ENCODE results near the gene TRAPPC10. TPM values are rescaled to one million over a fixed set of nuclear protein-coding genes. Genes with fewer than 3 reads are reported as not detected.

Gene TRAPPC10, protein sequence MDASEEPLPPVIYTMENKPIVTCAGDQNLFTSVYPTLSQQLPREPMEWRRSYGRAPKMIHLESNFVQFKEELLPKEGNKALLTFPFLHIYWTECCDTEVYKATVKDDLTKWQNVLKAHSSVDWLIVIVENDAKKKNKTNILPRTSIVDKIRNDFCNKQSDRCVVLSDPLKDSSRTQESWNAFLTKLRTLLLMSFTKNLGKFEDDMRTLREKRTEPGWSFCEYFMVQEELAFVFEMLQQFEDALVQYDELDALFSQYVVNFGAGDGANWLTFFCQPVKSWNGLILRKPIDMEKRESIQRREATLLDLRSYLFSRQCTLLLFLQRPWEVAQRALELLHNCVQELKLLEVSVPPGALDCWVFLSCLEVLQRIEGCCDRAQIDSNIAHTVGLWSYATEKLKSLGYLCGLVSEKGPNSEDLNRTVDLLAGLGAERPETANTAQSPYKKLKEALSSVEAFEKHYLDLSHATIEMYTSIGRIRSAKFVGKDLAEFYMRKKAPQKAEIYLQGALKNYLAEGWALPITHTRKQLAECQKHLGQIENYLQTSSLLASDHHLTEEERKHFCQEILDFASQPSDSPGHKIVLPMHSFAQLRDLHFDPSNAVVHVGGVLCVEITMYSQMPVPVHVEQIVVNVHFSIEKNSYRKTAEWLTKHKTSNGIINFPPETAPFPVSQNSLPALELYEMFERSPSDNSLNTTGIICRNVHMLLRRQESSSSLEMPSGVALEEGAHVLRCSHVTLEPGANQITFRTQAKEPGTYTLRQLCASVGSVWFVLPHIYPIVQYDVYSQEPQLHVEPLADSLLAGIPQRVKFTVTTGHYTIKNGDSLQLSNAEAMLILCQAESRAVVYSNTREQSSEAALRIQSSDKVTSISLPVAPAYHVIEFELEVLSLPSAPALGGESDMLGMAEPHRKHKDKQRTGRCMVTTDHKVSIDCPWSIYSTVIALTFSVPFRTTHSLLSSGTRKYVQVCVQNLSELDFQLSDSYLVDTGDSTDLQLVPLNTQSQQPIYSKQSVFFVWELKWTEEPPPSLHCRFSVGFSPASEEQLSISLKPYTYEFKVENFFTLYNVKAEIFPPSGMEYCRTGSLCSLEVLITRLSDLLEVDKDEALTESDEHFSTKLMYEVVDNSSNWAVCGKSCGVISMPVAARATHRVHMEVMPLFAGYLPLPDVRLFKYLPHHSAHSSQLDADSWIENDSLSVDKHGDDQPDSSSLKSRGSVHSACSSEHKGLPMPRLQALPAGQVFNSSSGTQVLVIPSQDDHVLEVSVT
- polyA plus RNA-seq, result 10 to 100 TPM; 42.0 to 74.7 (median 43.2) TPM

DNA sequence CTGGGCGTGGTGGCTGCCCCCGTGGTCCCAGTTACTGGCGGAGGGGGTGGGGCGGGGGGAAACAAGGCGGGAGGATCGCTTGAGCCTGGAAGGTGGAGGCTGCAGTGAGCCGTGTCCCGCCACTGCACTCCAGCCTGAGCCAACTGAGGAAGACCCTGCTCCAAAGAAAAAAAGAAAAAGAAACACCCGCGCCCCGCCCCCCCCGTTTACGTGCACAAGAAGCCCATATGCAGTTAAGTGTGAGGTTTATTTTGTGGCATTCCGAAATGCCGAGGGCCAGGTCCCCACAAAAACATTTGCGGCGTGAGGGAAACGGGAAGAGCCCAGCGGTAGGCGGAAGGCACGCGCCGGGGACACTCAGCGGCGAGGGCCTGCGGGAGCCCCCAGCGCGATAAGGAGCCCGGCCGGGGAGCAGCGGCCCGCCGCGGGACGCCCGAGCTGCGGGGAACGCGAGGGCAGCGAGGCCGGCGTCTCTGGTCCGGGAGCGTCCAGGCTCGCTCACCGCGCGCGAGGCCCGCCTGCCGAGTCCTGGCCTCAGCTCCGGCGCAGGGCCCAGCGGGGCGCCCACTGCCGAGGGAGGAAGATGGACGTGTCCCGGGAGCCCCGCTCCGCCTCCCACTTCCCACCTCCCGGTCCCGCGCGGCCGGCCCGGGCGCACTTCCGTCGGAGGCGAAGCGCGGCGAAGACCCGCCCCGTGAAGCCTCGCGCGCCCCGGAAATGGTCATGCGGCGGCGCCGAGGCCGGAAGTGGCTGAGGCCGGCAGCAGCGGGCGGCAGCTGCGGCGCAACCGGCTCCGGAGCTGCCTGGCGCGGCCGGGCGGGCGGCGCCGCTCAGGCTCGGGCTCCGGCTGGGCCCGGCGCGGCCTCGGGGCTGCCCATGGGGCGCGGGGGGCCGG is at the start of gene TRAPPC10:
Gene TRAPPC10 (plus strand): TSS at position 731 of the 895 bp plus-strand sequence. CDS start 185 bp downstream, outside the sequence.
- Mint-ChIP-seq H3K36me3 (peaks cover 0 to 9% (median 0%) of the 10 kb centered on the region in 3 donors), H3K9me3 (no peaks in the 10 kb centered on the region), H3K27ac (peak within 1 kb of the TSS; percentile 96 to 100 (median 98)), H3K27me3 (ENCODE audit: low read depth in 3 of 3) (peaks cover 14 to 24% (median 21%) of the 10 kb centered on the region in 3 donors), H3K4me3 (peak within 1 kb of the TSS; percentile 93 to 98 (median 96)), H3K4me1 (peaks cover 59 to 66% of the 10 kb centered on the region in 2 donors)
- DNase-seq, result peak; percentile 87 to 89 (median 88)

DNA sequence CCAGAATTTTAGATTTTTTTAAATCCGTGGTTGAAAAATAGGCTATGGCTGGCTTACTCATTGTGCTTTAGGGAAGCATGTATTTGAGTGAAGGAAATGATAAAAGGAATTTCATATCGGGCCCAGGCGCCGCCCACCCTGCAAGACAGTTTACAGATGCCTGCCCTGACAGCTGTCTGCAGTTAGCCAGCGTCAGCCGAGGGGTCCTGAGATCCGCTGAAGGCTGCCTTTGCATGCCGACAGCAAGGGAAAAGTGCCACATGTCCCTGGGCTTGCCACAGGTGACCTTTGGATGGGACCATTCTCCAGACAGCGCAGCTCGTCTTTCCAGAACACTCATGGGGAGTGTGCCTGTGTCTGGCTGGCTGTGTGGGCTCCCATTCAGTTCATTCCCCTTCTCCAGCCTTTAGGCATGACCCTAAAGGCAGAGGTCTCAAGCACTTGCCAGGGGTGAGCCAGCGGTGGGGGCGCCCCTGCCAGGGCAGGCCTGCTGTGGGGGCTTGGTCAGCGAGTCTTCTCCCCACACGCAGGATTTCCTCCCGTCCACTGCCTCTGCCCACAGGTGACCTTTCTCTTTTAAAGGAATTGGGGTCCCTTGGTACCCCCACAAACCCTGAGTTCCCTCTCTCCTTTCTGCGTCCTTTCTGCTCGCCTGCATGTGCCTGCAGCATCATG is 46.1 kb upstream of the TRAPPC10 start:
- DNase-seq, result no peak
- peaks cover 5 to 24% (median 22%) of the 10 kb centered on the region in 3 donors for H3K36me3 Mint-ChIP-seq
- no peak overlapping the region for H3K27ac Mint-ChIP-seq
- H3K27me3 Mint-ChIP-seq (ENCODE audit: low read depth in 3 of 3), result peaks cover 0 to 2% (median 1%) of the 10 kb centered on the region in 3 donors
- no peaks in the 10 kb centered on the region for H3K9me3 Mint-ChIP-seq
- H3K4me3 Mint-ChIP-seq, result no peak overlapping the region
- peaks cover 0 to 7% of the 10 kb centered on the region in 2 donors for H3K4me1 Mint-ChIP-seq

DNA sequence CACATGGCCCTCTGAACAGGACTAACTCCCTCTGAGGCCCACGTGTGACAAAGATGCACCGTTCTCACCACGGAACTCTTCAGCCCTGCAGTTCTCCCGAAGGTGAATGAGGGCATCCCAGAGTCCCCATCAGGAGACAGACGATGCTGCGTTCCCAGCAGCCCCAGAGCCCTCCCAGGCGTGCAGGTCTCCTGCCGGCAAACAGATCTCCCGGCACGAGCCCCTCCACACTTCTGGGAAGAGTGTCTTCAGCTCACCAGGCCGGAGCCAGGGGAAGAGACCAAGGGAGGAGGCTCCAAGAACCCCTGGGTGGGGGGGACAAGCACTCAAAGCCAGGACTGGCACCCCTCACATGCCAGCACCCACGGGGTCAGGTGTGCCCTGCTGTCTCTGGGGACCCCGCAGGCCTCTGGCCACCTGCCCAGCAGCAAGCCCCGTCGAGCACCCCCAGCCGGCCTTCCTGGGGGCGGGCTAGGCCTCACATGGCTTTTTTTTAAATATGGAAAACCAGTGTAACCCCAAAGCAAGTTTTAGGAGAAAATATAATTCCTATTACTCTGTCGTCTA is 45.1 kb upstream of the TRAPPC10 start:
- H3K4me3 Mint-ChIP-seq, result no peak overlapping the region
- peaks cover 0 to 2% (median 0%) of the 10 kb centered on the region in 3 donors for H3K27me3 Mint-ChIP-seq (ENCODE audit: low read depth in 3 of 3)
- H3K27ac Mint-ChIP-seq, result no peak overlapping the region
- H3K9me3 Mint-ChIP-seq, result no peaks in the 10 kb centered on the region
- peaks cover 0 to 7% of the 10 kb centered on the region in 2 donors for H3K4me1 Mint-ChIP-seq
- peaks cover 0 to 17% (median 16%) of the 10 kb centered on the region in 3 donors for H3K36me3 Mint-ChIP-seq
- DNase-seq, result no peak

DNA sequence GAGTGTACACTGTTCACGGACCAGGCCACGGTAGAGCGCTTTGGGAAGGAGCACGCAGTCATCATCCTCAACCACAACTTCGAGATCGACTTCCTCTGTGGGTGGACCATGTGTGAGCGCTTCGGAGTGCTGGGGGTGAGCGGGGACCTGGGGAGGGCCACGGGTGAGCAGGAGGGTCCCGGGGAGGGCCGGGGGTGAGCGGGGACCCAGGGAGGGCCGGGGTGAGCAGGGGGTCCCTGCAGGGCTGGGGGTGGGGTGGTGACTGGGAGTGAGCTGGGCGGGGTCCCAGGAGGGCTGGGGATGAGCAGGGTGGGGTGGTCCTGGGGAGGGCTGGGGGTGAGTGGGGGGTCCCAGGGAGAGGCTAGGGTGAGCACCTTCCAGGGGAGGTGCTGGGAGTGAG is 44.1 kb upstream of the TRAPPC10 start:
- Mint-ChIP-seq H3K27ac (no peak overlapping the region), H3K4me3 (no peak overlapping the region), H3K9me3 (no peaks in the 10 kb centered on the region), H3K4me1 (peaks cover 0 to 5% of the 10 kb centered on the region in 2 donors), H3K36me3 (peaks cover 0 to 15% (median 14%) of the 10 kb centered on the region in 3 donors), H3K27me3 (ENCODE audit: low read depth in 3 of 3) (peaks cover 0 to 2% (median 0%) of the 10 kb centered on the region in 3 donors)
- DNase-seq, result no peak

DNA sequence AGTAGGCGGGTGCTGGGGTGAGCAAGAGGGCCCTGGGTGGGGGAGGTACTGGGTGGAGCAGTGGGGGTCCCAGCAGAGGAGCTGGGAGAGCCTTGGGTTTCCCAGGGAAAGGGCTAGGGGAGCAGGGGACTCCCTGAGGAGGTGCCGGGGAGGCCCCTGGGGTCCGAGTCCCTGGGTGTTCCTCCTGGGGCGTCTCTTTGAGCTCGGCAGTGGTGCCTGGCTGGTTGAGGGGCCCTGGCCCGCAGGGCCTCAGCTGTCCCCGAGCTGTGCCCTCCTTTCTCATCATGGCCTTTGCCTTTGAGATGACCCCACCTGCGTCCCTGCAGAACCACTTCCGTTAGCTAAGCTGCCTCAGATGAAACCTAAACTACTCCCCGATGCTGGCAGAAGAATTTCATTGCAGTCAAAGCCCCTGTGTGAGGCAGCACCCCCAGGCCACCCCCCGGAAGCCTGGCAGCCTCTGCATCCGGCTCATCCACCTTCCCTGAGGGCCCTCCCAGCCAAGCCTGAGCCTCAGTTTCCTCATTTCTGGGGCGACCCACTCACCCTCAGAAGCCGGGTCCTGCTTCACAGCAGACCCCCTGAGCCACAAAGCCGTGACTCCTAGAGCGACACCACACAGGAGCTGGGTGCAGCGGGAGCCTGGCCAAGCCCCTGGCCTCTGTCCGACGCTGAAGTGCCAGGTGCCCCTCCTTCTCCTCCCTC is 43.5 kb upstream of the TRAPPC10 start:
- Mint-ChIP-seq H3K9me3 (no peaks in the 10 kb centered on the region), H3K36me3 (peaks cover 0 to 12% (median 11%) of the 10 kb centered on the region in 3 donors), H3K4me3 (no peak overlapping the region)

DNA sequence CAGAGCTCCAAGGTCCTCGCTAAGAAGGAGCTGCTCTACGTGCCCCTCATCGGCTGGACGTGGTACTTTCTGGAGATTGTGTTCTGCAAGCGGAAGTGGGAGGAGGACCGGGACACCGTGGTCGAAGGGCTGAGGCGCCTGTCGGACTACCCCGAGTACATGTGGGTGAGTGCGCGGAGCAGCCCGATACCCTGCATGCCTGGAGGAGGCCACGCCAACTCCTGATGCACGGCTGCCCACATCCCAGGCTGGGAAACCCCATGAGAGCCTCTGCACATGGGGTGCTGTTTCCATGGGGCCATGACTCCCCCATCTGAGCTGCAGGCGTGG is 43.0 kb upstream of the TRAPPC10 start:
- Mint-ChIP-seq H3K27ac (no peak overlapping the region), H3K36me3 (peaks cover 0 to 12% (median 8%) of the 10 kb centered on the region in 3 donors), H3K4me1 (peaks cover 2 to 4% of the 10 kb centered on the region in 2 donors), H3K9me3 (no peaks in the 10 kb centered on the region), H3K4me3 (no peak overlapping the region), H3K27me3 (ENCODE audit: low read depth in 3 of 3) (peaks cover 0 to 2% (median 0%) of the 10 kb centered on the region in 3 donors)
- no peak for DNase-seq

More for the DNA sequence above, 43.5 kb upstream of the TRAPPC10 start:
- Mint-ChIP-seq H3K4me1 (peaks cover 0 to 4% of the 10 kb centered on the region in 2 donors), H3K27me3 (ENCODE audit: low read depth in 3 of 3) (peaks cover 0 to 2% (median 0%) of the 10 kb centered on the region in 3 donors), H3K27ac (no peak overlapping the region)
- DNase-seq, result no peak

DNA sequence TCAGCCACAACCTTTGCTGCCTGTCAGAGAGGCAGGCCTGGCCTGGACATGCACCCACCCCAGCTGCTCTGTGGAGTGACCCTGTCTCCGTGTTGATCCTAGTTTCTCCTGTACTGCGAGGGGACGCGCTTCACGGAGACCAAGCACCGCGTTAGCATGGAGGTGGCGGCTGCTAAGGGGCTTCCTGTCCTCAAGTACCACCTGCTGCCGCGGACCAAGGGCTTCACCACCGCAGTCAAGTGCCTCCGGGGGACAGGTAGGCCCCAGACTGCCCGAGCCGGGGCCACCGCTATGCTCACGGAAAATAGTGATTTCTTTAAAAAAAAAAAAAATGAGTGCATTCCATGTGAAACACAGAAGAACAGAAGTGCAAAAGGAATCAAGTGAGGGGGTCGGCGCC is 41.6 kb upstream of the TRAPPC10 start:
- no peak overlapping the region for H3K27ac Mint-ChIP-seq
- H3K4me3 Mint-ChIP-seq, result no peak overlapping the region
- H3K9me3 Mint-ChIP-seq, result no peaks in the 10 kb centered on the region

DNA sequence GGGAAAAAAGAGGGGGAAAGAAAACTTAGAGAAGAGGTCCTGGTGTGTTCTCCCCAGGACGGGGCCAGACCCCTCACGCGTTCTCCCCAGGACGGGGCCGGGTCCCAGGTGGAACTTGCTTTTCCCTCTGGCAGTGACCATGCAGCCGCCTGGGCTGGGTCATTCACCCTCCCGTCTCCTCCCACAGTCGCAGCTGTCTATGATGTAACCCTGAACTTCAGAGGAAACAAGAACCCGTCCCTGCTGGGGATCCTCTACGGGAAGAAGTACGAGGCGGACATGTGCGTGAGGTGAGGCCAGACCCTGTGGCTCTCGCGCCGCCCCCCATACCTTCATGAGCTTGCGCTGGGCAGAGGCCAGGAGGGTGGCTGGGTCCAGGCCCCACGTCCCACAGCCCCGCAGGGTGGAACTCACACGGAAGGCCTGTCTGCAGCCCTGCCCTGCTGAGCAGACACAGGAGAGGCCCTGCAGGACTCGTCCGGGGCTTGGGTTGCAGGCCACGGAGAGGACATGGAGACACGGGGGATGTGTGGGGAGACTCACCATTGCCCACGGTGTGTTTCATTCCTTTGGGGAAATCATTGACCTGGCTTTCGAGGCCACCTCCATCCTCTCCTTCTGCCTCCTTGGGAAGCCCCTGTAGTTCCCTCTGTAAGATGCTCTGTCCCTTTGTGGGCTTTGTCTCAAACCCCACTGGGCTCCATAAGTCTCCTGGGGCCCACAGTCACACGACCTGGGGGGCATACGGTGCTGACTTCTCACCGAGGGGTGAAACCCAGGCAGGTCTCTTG is 40.7 kb upstream of the TRAPPC10 start:
- H3K9me3 Mint-ChIP-seq, result no peaks in the 10 kb centered on the region
- no peak overlapping the region for H3K4me3 Mint-ChIP-seq
- peaks cover 10 to 17% of the 10 kb centered on the region in 2 donors for H3K4me1 Mint-ChIP-seq
- H3K27me3 Mint-ChIP-seq (ENCODE audit: low read depth in 3 of 3), result peaks cover 0 to 2% (median 0%) of the 10 kb centered on the region in 3 donors
- DNase-seq, result no peak
- no peak overlapping the region for H3K27ac Mint-ChIP-seq
- peaks cover 0 to 12% (median 8%) of the 10 kb centered on the region in 3 donors for H3K36me3 Mint-ChIP-seq

More for the DNA sequence above, 41.6 kb upstream of the TRAPPC10 start:
- Mint-ChIP-seq H3K4me1 (peaks cover 10 to 17% of the 10 kb centered on the region in 2 donors), H3K27me3 (ENCODE audit: low read depth in 3 of 3) (peaks cover 0 to 2% (median 0%) of the 10 kb centered on the region in 3 donors), H3K36me3 (peaks cover 0 to 12% (median 8%) of the 10 kb centered on the region in 3 donors)
- no peak for DNase-seq

DNA sequence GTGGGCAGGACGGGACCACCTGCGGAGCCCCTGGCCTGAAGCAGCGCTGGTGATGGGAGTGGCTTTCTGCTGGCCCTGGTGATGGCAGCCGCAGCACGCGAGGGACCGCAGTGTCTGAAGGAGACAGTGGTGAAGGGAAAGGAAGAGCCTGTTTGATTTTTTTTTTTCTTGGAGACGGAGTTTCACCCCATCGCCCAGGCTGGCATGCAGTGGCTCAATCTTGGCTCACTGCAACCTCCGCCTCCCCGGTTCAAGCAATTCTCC is 40.2 kb upstream of the TRAPPC10 start:
- no peak for DNase-seq
- H3K36me3 Mint-ChIP-seq, result peaks cover 0 to 12% (median 8%) of the 10 kb centered on the region in 3 donors
- H3K4me3 Mint-ChIP-seq, result no peak overlapping the region
- peaks cover 10 to 17% of the 10 kb centered on the region in 2 donors for H3K4me1 Mint-ChIP-seq
- H3K9me3 Mint-ChIP-seq, result no peaks in the 10 kb centered on the region
- H3K27me3 Mint-ChIP-seq (ENCODE audit: low read depth in 3 of 3), result peaks cover 0 to 2% (median 0%) of the 10 kb centered on the region in 3 donors
- no peak overlapping the region for H3K27ac Mint-ChIP-seq

DNA sequence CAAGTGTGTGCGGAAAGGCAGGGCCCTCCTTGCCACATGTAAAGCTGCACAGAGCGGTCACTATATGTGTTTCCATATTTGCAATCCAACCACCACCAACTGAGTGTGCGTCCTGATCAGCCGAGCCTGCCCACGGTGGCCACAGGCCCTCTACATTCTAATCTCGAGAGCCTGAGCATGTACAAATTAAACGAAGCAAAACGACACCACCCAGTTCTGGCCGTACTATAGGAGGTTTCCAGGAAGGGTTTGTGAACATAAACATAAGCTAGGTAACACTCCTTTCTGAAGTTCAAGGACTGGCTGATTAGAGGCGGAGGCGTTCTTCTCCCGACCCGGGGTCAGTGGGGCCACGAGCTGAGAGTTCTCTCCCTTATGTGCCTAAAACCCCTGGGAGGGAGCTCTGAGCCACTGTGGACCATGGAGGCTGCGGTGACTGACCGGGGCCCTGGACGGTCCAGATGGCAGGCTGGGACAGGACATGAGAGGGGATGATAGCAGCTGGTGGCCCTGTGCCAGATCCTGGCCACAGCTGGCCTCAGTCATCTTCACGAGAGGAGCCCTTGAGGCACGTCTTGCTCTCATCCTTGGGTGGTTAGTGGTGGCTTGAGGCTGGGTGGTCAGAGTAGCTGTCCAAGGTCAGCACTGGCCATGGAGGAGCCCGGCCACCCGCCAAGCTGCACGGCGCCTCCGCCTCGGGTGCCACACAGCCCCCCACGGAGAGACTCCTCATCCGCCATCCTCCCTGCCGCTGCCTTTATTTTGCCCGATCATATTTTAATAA is 39.1 kb upstream of the TRAPPC10 start:
- peaks cover 12 to 17% of the 10 kb centered on the region in 2 donors for H3K4me1 Mint-ChIP-seq
- no peaks in the 10 kb centered on the region for H3K9me3 Mint-ChIP-seq
- peaks cover 0 to 2% (median 0%) of the 10 kb centered on the region in 3 donors for H3K27me3 Mint-ChIP-seq (ENCODE audit: low read depth in 3 of 3)
- H3K4me3 Mint-ChIP-seq, result no peak overlapping the region
- peak overlapping the region in 1 of 6 donors; percentile 28 for H3K27ac Mint-ChIP-seq
- peaks cover 0 to 6% (median 4%) of the 10 kb centered on the region in 3 donors for H3K36me3 Mint-ChIP-seq
- DNase-seq, result no peak
